ENCODE measurements around the gene TM4SF5.

DNA sequence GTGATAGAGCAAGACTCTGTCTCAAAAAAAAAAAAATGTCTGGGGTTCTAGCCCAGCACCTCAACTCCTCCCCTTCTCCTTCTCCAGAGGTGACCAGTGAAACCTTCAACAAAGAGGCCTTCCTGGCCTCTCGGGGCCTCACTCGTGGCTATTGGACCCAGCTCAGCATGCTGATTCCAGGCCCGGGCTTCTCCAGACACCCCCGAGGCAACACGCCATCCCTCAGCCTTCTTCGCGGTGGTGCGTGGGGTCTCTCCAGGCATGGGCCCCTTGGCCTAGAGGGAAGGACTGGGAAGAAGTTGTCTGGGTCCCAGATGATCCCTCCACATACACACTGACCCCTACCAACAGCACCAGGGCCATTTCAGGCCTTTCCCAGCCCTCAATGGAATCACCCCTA is 28.5 kb upstream of the TM4SF5 start:
- TF ChIP-seq, protein P1, sequence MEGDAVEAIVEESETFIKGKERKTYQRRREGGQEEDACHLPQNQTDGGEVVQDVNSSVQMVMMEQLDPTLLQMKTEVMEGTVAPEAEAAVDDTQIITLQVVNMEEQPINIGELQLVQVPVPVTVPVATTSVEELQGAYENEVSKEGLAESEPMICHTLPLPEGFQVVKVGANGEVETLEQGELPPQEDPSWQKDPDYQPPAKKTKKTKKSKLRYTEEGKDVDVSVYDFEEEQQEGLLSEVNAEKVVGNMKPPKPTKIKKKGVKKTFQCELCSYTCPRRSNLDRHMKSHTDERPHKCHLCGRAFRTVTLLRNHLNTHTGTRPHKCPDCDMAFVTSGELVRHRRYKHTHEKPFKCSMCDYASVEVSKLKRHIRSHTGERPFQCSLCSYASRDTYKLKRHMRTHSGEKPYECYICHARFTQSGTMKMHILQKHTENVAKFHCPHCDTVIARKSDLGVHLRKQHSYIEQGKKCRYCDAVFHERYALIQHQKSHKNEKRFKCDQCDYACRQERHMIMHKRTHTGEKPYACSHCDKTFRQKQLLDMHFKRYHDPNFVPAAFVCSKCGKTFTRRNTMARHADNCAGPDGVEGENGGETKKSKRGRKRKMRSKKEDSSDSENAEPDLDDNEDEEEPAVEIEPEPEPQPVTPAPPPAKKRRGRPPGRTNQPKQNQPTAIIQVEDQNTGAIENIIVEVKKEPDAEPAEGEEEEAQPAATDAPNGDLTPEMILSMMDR (conservative IDR thresholded peaks at IDR 0.05; ENCODE audit: low read length) = no peak
- TF ChIP-seq EZH2phosphoT487 (IDR thresholded peaks at IDR 0.05; ENCODE audit: borderline replicate concordance) = no peak
